HG02588 (cell line): ENCODE results near the gene SLC25A33.

Experiments used
- ATAC-seq: cut with Tn5 transposase; IDR thresholded peaks from one replicate; pipeline ENCODE4 v1.9.1; 2021; ENCODE audit warnings: mild to moderate bottlenecking, moderate library complexity; ENCODE audit not compliant: unreplicated experiment

Gene SLC25A33

DNA sequence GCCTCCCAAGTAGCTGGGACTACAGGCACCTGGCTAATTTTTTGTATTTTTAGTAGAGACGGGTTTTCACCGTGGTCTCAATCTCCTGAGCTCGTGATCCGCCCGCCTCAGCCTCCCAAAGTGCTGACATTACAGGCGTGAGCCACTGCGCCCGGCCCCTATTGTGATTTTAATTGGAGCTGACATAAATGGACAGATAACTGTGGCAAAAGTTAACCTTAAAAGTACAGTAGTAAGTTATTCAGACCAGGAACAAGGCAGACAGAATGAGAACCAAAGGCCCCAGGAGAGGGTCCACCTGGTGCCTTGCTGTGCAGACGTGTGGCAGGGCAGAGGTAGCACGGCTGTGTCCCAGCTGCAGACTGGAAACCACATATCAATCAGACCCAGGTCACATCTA lies 60.5 kb downstream of the SLC25A33 start:
- ATAC-seq: no peak

DNA sequence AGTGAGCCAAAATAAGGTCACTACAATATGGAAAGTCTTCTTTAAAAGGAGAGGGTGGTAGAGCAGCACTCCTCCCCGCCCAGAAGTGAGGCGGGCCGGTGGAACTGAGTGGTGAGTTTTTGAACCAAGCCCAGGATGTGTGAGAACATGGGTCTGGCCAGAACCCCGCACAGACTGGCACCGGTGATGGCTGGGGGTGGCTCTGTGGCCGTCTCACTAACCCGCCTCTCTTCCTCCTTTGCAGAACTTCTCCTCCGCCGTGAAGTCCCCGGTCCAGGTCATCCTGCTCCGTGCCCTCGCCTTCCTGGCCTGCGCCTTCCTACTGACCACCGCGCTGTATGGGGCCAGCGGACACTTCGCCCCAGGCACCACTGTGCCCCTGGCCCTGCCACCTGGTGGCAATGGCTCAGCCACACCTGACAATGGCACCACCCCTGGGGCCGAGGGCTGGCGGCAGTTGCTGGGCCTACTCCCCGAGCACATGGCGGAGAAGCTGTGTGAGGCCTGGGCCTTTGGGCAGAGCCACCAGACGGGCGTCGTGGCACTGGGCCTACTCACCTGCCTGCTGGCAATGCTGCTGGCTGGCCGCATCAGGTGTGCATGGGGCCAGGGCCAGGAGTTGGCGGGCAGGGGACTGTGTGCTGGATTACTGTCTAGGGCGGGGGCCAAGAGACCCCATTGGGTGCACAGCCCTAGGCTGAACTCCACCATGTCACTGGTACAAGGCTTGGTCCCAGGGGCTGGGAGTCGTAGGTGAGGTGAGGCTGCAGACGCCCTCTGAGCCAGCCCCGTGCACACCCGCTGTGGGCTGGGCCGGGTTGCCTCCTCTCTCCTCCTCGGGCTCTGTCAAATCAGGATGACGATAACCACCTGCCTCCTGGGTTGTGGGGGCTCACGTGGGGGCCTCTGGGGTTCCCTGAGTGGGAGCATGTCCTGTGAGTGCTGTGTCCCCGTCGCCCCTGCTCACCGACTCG lies 61.9 kb downstream of the SLC25A33 start:
- ATAC-seq: no peak

GRCh38 chr1:9601942-9602793 lies 62.9 kb downstream of the SLC25A33 start:
- ATAC-seq: no peak

- ATAC-seq: no peak
These were observed 63.5 kb downstream of the SLC25A33 start for GRCh38 chr1:9602794-9603167.

DNA sequence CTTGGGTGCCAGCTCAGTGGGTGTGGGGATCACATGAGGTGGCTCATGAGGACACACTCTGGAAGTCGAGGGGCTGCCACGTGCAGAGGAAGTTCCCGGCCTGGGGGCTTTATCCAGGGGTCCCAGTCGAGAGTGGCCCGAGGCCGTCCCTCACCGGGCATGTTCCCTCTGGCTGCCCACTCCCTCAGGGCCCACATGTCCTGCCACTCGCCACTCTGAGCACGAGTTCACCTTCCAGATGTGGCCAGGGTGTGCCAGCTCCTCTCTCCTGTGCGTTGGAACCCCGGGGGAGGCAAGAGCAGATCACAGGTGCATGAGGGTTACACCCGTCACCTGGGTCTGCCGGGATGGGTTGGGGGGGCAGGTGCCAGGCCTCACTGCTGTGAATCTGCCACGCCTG lies 64.0 kb downstream of the SLC25A33 start:
- no peak for ATAC-seq

- ATAC-seq: no peak
These were observed 64.8 kb downstream of the SLC25A33 start for GRCh38 chr1:9603766-9604753.

DNA sequence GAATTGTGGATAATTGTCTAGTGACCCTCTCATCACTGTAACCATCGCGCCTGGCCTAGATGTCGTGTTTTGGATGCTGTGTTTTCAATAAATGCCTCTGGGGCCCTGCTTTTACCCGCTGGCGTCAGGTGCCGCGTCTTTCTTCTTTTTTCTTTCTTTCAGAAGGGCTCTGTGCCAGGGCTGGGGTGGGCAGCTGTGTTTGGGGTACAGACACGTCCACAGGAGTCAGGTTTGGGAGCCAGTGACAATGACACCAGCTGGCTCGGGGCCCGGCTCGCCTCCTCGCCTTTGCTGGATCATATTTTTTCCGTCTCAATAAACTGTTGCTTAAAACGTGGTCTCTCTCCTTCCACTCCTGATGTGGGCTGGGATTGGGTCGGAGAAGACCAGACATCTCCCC lies 65.6 kb downstream of the SLC25A33 start:
- ATAC-seq: no peak

DNA sequence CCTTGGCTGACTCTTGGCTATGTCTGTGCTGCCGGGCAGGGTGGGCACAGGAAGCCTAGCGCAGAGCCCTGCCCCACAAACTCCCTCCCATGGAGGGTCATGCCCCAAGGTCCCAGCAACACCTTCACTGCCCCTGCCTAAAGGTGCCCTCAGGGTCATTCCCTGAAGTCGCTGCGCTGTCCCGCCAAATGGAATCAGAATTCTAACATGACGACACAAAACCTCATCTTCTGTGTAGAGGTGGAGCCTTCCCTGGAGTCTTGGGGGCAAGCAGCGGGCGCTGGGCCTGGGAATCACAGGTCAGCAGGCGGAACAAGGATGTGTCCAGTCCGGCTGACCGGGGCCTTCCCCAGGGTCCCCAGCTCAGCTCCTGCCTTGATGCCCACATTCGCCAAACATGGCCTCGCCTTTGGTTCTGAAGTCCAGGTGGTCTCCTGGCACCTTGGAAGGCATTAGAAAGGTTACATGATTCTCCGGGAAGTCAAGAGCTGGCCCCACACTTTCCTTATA lies 66.7 kb downstream of the SLC25A33 start:
- ATAC-seq: no peak

GRCh38 chr1:9606458-9606857 lies 67.2 kb downstream of the SLC25A33 start:
- ATAC-seq: no peak

DNA sequence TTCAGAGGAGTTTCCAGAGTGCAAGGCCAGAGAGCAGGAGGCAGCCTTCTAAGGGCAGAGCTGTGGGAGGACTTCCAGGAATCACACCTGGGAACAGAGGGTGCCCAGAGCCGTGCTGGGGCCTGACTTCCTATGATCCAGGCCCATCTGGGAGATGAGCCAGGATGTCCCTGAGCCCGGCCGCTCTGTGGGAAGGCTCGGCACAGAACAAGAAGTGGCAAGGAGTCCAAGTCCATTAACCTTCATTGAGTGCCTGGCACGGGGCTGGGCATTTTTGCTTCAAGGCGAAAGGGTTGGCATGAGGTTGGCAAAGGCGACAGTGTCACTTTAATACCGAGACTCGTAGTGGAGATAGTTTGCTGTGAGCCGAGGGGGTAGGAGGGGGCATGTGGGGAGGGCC lies 67.7 kb downstream of the SLC25A33 start:
- ATAC-seq: no peak

- no peak for ATAC-seq
These were observed 68.1 kb downstream of the SLC25A33 start for GRCh38 chr1:9607352-9607751.

GRCh38 chr1:9609998-9610397 lies 70.7 kb downstream of the SLC25A33 start:
- ATAC-seq: no peak

GRCh38 chr1:9610548-9610947 lies 71.3 kb downstream of the SLC25A33 start:
- no peak for ATAC-seq

- no peak for ATAC-seq
These were observed 72.5 kb downstream of the SLC25A33 start for GRCh38 chr1:9611716-9612115.

DNA sequence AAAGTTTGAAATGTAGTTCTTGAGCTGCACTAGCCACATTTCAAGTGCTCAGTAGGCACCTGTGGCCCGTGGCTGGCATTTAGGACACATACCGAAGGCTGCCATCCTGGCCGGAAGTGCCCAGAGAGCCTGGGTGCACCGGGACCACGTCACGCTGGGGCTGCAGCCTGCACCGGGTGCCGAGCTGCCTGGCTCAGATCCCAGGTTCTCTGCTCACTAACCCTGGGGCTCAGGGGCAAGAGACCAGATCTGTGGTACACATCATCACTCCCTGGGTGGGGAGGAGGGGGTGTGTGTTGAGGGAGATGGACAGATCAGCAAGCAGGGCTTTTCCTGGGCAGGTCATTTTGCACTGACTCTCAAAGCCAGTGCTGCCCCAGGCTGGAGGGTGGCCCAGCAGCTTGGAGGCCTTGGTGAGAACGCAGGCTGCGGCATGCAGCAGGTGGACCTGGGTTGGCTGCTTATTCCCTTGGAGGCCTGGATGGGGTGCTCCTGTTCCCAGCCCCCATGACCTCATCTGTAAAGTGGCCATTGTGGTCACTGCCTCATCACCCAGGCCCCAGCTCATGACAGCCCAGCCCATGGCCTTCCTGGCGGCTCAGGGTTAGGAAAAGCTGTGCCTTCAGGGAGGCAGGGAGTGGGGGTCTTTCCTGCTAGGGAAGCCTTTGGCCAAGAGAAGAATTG lies 73.0 kb downstream of the SLC25A33 start:
- ATAC-seq: no peak

- ATAC-seq: no peak
These were observed 73.8 kb downstream of the SLC25A33 start for GRCh38 chr1:9612871-9613624.

DNA sequence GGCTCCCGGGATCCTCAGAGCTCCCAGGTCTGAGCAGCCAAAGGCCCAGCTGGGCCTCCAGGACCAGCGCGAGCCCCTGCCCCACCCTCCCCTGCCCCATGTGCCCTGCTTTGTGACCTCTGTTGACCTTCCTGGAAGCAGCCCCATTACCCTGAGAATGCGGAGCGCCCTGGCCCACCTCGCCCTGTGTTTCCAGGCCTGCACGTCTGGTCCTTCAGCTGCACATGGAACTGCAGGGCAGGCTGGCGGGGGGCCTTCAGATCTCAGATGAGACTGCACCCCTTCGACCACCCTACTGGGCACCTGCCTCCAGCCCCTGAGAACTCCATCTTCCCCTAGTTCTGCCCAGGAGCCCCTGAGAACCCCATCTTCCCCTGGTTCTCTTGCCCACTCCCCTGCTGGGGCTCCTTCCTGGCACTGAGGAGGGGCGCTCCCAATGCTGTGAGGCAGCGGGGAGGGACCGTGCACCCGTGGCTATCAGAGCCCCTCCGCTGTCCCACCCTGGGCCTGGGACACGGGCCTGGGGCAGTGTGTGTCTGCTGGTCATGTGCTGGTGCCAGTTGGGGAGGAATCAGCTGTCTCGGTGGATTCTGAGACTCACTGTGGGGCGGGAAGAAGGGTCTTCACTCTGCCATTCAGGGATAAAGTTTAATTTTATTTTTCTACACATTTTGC lies 74.5 kb downstream of the SLC25A33 start:
- no peak for ATAC-seq

- ATAC-seq: no peak
These were observed 76.2 kb downstream of the SLC25A33 start for GRCh38 chr1:9615316-9616063.
